Bone marrow (tissue), 2 donors: ENCODE data around the gene HOMEZ.
A peak's percentile ranks its signal among the peaks of the same experiment; 100 is the strongest.

ENCODE experiments used
- DNase-seq, 2 donors: peaks; one replicate each; lab custom pipeline; 2025; lab: John Stamatoyannopoulos, UW

The HOMEZ gene

DNA sequence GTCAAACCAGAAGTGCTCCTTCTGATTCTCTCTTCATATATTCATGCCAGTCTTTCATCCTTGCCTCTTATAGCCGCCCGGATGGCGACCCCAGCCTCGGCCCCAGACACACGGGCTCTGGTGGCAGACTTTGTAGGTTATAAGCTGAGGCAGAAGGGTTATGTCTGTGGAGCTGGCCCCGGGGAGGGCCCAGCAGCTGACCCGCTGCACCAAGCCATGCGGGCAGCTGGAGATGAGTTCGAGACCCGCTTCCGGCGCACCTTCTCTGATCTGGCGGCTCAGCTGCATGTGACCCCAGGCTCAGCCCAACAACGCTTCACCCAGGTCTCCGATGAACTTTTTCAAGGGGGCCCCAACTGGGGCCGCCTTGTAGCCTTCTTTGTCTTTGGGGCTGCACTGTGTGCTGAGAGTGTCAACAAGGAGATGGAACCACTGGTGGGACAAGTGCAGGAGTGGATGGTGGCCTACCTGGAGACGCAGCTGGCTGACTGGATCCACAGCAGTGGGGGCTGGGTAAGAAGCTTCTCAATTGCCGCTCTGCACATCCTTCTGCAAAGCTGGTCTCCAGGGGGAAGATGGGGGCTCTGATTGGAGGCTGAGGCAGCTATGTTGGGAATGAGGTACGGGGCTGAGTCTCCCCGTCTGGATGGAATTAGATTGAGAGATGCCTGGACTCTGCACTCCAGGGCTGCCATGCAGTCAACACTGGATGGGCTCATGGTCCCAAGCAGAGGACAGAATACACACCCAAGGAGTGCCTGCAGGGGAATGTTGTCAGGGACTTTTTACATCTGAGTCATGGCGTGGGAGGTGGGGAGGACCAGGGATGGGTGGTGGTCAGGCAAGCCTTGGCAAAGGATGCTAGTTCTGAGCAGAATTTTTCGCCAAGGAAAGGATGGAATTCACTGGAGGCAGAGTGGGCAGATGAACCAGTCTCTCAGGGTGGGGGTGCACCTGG lies 22.0 kb upstream of the HOMEZ start:
- no peak for DNase-seq

DNA sequence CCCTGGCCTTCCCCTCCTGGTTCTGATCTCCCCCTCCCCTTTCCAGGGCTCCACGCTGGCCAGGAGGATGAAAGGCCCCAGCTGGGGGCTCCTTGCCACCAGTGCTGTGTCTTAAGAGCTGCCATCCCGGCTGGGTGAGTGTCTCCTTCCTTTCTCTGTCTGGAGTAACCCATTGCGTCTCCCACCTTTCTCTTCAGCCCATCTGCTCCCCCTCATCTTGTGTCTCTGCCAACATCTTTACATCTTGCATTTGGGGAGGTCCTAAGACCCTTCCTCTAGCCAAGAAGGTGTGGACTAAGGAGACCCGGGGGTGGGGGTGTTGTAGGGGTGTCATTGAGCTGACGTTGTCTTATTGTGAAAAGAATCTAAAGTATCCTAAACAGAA lies 21.2 kb upstream of the HOMEZ start:
- DNase-seq, result no peak

DNA sequence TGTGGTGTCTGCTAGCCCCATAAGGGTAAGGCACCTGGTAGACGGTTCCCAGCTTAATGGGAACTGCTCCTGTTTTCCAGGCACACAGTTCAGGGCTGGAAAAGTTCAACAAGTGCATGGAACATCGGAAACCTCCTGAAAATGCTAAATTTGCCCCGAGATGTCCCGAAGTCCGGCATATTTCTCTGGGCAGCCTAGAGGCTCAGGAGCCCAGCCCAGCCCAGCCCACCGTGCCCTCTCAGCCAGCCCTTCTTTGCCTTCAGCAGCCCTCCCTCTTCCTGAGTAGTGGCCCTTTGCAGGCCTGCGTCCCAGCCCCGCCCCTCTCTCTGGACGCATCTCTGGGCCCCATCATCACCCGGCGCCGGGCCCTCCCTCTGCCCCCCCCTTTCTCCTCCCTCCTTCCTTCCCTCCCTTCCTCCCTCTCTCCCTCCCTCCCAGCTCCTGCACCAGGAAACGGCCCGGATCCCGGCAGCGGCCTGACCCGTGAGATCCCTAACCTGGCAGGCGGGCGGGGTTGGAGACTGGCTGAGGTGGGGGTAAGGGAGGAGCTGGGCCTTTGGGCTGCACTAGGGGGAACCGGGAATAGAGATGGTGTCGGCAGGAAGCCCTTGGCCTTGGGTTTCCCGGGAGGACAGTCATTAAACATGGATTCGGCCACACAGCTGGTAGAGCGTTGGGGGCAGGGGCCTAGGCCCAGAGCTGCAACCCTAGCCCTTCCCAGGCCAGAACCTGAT lies 20.6 kb upstream of the HOMEZ start, which contains the start of gene BCL2L2:
BCL2L2 (plus strand) TSS at position 422 of the 734 bp plus-strand sequence. CDS start 935 bp downstream, outside the sequence.
- DNase-seq, result peak; percentile 41 to 63

DNA sequence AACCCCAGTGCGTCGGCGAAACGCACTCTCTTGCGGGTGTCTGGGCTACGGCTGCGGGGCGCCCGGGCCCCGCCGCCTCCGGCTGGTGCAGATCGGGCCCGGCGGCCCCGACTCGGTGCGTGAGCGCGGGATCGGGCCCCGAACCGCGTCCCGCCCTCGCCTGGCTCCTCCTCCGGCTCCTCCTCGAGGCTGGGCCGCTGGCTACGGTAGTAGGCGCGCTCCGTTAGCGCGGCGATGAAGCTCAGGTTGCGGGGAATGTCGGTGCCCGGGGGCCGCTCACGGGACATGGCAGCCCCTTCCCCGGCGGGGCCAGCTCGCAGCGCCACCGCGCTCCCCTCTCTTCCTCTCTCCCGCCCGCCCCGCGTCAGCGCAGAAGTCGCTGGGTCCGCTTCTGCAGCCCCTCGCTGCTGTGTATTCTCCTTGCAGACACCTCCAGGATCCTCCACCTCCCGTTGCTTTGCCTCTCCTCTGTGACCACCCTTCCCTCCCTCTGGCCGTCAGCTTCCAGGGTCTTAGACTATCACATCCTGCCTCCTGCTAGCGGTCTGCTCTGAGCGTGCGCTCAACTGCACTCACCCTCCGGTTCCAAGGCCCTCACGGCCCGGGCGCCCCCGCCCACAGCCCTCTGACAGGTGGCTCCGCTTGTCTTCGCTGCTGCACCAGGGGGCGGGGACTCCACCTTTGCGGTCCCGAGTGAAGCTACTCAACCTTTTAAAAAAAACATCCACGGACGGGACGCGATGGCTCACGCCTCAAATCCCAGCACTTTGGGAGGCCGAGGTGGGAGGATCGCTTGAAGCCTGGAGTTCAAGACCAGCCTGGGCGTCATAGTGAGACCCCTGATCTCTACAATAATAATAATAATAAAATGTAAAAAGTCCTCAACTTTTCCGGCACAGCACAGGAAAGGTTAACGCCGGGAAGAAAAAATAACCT lies 16.6 kb upstream of the HOMEZ start, which contains the start of gene PPP1R3E:
PPP1R3E (minus strand) TSS at position 570 of the 936 bp plus-strand sequence; CDS start at position 287, 283 bp downstream.
- peak; percentile 20 to 47 for DNase-seq

DNA sequence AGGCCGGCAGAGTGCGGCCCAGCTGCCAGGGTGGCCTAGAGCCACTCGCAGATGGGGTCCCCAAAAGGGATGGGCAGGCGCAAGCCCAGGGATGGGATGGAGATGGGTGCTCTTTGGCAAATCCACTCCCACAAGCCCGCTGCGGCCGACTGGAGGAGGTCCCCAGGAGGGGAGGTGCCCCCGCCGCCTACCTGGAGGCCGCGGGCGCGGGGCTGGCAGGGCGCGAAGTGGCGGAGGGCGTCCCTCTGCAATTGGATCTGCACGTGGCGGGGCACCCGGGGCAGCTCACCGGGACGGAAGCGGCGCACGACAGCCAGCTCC lies 16.0 kb upstream of the HOMEZ start:
- DNase-seq, result no peak

DNA sequence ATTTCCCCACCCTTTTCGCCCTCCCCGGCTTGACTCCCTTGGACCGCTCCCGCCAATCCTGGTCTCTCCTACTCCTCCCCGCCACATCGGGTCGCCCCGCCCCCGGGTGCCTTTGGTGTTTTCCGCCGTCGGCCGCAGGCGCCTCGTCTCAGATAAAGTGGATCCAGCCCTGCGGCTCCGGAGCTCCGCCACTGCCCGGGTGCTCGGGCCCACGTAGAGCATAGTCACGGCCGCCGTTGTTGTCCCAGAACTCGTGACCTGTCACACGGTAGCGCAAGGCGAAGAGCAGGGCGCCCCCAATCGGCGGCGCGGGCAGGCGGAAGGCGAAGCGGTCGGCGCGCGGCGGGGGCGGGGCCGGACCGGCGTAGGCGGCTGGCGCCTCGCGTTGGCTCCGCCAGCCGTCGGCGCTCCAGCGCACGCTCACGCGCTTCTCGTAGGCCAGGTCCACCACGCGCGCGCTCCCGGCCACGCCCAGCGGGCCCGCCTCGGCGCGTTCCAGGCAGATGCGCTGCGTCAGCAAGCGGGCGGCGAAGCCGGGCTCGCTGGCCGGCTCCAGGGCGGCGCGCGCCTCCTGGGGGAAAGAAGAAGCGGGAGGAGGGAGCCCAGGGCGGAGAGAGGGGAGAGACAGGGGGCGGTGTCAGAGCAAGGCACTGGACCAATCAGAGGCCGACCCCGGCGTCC lies 15.5 kb upstream of the HOMEZ start:
- peak; percentile 98 to 99 for DNase-seq

DNA sequence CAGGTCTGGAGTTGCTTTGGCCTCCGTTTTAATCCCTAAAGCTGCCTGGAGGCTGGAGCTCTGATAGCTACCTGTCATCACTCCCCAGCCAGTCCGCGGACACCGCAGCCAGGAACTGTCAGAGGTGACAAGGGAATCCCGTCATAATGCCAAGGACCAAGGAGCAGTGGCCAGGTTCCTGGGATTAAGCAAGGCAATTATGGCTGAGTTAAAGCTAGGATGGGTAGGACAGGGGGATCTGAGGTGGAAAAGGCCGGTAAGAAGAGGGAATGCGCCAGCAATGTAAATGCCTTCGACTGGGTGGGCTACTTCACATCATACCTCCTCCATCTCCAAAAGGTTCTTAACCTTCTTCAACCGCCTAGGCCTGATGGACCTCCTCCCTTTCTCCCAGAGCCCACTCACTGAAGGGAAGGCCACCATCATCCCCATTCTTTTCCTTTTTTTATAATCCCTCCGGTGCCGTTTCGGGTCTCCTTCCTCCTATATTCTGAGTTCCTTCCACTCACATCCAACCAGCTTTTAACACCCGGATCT lies 14.8 kb upstream of the HOMEZ start:
- peak in 1 of 2 donors; percentile 36 for DNase-seq

DNA sequence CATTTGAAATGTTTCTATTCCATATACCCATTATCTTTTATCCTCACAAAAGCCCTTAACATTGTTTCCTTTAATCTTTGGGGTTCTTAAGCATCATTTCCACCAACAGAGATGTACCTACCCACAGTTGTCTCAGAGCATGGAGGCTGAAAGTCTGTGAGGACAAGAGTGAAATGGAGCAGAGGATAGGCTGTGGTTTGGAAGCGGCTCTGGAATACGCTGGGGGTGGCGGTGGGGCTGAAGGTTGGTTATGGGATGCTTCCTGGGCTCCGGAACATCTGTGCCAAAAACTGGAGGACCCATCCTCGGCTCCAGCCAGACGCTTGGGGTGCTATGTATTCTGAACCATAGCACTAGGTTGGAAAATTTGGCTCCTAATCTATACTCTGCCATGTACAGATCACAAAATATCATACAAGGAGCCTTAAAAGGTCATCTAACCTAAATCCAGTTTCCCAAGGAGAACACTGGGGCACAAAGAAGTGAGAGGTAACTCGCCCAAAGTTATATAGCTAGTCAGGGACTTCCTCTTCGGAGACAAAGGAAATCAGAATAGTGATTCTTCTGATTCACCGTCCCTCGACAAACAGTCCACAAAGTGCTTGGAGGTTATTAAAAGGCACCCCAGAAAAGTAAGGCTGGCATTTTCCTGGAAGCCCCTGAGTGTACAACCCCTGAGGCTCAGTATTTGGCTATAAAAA lies 14.2 kb upstream of the HOMEZ start:
- no peak for DNase-seq

DNA sequence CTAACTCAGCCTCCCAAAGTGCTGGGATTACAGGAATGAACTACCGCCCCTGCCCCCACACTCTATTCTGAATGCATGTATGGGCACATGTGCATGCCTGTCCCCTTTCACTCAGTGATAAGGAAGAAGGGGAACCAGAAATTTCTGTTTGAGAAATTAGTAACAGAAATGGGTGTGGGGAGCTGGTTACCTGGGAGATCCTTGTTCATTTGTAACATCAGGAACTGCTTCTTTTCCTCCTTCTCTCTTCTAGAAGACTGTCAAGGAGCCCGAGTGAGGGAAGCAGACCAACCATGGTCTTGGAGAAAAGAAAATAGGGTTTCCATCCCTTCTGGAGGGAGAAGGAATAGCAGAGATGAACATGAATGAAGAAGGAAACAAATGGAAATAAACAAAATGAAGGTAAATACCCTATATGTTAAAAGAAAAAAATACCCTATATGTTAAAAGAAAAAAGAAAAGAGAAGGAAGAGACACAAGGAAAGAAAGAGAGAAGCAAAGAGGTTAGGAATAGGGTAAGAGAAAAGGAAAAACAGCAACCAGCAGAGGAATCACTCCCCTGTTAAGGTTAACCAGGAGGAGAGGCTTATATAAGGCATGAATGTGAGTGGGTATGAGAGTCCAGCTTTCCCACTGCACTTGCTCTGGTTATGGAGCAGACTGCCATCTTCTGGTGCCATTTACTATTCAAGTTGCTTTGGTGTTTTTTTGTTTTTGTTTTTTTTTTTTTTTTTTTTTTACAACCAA lies 13.5 kb upstream of the HOMEZ start:
- DNase-seq, result no peak

DNA sequence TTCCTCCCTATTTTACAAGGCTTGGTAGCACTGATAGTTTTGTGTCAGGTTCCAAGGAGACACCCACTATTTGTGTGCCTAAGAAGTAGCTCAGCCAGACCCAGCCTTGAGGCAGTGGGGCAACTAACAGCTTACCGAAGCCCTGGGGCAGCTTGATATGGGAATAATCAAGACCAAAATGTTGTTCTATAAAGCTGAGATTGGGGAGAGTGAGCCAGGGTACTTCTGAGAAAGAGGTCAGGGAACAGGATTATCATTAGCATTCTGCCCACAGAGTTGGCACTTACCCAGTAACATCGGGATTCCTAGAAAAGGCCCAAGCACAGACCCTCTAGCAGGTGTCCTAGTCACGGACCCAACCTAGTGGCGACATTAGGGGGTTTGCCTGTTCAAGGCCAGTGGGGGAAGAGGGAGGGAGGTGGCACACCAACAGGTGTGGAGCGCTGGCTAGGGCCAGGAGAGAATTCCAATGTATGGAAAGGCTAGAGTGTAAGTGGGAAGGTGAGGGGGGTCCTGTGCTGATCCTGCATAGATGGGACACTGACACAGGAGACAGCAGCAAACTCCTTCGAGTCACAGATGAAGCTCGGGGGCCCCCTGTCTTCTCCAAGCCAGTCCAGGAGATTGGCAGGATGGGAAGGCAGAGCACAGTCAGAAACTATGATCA lies 11.8 kb upstream of the HOMEZ start:
- DNase-seq, result no peak

DNA sequence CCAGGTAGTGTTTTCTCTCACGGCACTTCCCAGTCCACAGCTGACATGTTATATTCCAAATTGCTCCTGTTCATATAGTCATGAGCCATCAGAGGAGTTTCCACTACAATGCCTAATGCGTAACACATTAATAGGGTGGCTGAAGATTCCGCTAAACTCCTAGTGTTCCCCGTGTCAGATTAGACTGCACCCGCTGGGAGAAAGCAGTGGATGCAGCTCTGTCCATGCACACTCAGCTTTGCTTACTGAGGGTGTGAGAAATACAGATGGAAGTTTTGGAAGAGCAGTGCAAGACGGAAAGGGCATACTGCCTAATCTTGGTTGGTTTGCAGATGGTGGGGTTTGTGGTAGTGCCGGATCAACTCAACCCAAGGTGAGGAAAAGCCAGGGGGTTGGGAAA lies 11.2 kb upstream of the HOMEZ start:
- DNase-seq, result no peak

DNA sequence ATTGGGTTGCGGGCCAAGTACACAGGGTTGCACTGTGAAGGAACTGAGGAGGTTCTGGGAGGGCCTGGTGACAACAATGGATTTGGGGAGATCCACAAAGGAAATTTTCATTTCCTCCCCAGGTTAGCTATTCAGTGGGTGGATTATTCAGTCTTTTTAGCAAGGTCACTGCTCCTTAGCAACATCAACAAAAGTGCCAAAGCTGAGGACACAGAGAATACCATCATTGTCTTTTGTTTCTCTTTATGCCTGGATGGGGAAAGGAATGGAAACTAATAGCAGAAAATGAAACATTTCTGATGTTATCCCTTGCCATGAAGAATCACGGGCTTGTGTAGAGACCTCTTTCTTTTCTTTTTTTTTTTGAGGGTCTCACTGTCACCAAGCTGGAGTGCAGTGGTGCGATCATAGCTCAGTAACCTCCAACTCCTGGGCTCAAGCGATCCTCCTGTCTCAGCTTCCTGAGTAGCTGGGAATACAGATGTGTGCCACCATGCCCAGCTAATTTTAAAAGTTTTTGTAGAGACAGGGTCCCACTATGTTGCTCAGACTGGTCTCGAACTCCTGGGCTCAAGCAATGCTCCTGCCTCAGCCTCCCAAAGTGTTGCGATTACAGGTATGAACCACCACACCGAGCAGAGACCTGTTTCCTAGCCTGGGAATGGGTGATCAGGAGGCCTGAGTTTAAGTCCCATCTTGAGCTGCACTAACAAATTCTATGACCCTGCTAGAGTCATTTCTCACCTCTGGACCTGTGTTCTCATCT lies 10.3 kb upstream of the HOMEZ start:
- DNase-seq, result no peak

DNA sequence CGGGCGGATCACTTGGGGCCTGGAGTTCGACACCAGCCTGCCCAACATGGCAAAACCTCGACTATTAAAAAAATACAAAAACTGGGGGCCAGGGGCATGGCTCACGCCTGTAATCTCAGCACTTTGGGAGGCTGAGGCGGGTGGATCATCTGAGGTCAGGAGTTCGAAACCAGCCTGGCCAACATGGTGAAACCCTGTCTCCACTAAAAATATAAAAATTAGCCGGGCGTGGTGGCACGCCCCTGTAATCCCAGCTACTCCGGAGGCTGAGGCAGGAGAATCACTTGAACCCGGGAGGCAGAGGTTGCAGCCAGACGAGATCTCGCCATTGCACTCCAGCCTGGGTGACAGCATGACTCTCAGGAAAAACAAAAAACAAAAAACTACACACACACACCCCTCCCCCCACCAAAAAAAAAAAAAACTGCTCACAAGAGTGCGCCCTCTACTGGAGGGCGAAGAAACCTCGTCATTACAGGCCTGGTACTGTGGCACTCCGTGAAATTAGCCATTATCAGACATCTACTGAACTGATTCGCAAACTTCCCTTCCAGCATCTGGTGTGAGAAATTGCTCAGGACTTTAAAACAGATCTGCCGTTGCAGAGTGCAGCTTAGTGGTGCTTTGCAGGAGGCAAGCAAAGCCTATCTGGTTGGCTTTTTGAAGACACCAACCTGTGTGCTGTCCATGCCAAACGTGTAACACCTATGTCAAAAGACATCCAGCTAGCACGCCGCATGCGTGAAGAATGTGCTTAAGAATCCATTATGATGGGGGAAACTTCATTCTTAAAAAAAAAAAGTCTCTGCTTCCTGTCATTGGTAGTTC lies 9.0 kb upstream of the HOMEZ start:
- DNase-seq, result peak in 1 of 2 donors; percentile 55

DNA sequence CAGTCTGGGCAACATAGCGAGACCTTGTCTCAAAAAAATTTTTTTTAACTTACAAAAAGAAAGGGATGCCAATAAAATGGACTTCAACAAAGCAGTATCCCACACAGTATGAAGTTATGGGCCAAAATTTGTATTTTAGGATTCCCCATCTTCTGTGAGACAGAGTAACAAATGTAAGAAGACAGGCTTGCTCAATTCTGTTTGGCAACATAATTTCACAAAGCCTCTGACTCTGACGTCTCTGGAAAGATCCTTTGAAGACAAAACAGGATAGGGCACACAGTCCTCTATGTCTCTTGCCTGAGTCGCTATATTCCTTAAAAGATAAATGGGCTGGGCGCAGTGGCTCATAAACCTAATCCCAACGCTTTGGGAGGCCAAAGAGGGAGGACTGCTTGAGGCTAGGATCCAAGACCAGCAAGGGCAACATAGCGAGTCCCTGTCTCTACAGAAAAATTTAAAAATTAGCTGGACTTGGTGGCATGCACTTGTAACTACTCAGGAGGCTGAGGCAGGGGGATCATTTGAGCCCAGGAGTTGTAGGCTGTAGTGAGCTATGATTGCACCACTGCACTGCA lies 1.1 kb upstream of the HOMEZ start:
- DNase-seq, result no peak

DNA sequence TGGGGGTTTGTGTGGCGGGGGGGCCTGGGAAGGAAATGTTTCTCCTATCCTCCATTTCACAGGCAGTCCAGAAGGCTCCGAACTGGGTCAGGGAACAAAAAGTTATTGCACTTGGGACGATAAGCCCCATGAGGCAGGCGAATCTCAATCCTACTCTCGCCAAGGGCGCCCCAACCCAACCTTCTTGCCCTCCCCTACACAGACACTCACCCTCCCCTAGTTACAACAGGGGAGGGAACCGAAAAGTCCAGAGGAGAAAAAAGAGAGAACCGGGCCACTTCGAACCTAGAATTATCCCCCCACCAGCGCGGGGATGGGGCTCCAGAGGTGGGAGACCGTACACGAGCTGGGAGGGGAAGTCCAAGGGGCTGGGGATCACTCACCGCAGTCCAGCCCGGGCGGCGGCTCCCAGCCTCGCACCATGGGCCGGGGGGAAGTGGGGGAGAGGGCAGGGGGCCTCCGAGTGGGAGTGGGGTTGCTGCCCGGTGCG lies 357 bp downstream of the HOMEZ start:
- DNase-seq, result no peak

DNA sequence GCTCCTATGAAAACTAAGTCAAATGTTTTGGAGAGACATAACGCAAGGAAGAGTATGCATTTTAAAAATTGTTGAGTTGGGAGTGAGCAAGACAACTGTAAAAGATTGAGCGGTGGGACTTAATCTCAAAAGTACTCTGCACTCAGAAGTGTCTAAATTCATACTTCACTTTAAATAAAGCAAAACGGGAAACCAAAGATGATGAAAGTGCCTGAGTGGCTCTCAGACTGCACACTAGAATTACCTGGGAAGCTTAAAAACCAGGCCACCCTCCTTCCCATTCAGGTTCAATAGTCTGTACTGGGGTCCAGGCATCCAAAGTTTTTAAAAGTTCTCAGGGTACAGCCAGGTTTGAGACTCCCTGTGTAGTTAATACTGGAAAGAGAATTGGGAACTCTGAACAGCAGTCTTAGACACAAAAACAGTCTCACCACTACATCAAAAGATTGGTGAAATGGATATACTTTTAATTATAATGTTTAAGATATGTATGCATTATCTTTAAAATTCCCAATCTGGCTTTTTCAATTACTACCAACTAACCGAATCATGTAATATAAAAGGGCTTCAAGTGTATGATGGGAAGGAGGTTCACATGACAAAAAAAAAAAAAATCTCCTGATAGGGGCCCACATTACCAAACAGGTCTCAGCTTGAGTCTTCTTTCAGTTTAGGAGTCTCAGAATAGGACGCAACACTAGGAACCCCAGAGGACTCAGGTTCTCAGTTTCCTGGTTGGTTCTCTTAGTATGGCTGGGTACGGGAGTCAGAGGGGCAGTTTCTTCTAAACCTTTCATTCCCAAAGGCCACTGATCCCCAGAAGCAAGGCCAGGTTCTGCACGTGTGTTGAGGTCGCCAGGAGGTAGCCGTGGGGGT lies 1.0 kb downstream of the HOMEZ start:
- DNase-seq, result peak in 1 of 2 donors; percentile 11
